Trophoblast cell (in vitro differentiated cells and primary cell): ENCODE measurements around the gene PPP6R2.
"Not testable (repeated sequence)": the region's sequence is repeated elsewhere in the genome, so short reads cannot be mapped to it uniquely, and the experiment has no call there.

Experiments
- DNase-seq, 2 donors: peaks; one replicate each; pipeline ENCODE4 v3.0.0-alpha.2; 2016
- H2AFZ ChIP-seq: 2 replicates; pipeline ENCODE4 v1.6.1; 2013; ENCODE audit warnings: low read length, moderate library complexity, mild to moderate bottlenecking; ENCODE audit not compliant: insufficient read depth, poor library complexity
- H2AK5ac ChIP-seq: 2 replicates; pipeline ENCODE4 v1.6.1; 2013; ENCODE audit warnings: mild to moderate bottlenecking, low read length
- H2BK120ac ChIP-seq: 2 replicates; pipeline ENCODE4 v1.6.1; 2013; ENCODE audit warnings: low read length, mild to moderate bottlenecking, moderate library complexity; ENCODE audit not compliant: insufficient read depth, poor library complexity
- H2BK12ac ChIP-seq: 2 replicates; pipeline ENCODE4 v1.6.1; 2013; ENCODE audit warnings: mild to moderate bottlenecking, low read length, moderate library complexity
- H2BK5ac ChIP-seq: 2 replicates; pipeline ENCODE4 v1.6.1; 2013; ENCODE audit warnings: low read length, low read depth, moderate library complexity, mild to moderate bottlenecking; ENCODE audit not compliant: poor library complexity
- H3K14ac ChIP-seq: 2 replicates; pipeline ENCODE4 v1.6.1; 2013; ENCODE audit warnings: mild to moderate bottlenecking, low read length
- H3K18ac ChIP-seq: 2 replicates; pipeline ENCODE4 v1.6.1; 2013; ENCODE audit warnings: mild to moderate bottlenecking, low read length
- H3K23ac ChIP-seq: 2 replicates; pipeline ENCODE4 v1.6.1; 2013; ENCODE audit warnings: low read length
- H3K27ac ChIP-seq: 2 replicates; pipeline ENCODE4 v1.5.1; 2013; ENCODE audit warnings: low read depth, mild to moderate bottlenecking, inconsistent platforms, low read length, moderate library complexity
- H3K27me3 ChIP-seq: 2 replicates; pipeline ENCODE4 v1.6.1; 2013; ENCODE audit warnings: inconsistent platforms, mild to moderate bottlenecking, low read length, moderate library complexity; ENCODE audit not compliant: insufficient read depth
- H3K36me3 ChIP-seq, 2 experiments: 1 replicate in 1 of 2; 2 replicates in 1 of 2; pipeline ENCODE4 v1.6.1; 2013; ENCODE audit warnings: low read length in 2 of 2, mild to moderate bottlenecking in 2 of 2, moderate library complexity in 1 of 2; ENCODE audit not compliant: insufficient read depth in 2 of 2, control insufficient read depth in 1 of 2
- H3K4ac ChIP-seq: 2 replicates; pipeline ENCODE4 v1.6.1; 2013; ENCODE audit warnings: low read depth, mild to moderate bottlenecking, low read length, moderate library complexity
- H3K4me1 ChIP-seq, 2 experiments: 1 replicate in 1 of 2; 2 replicates in 1 of 2; pipeline ENCODE4 v1.6.1; 2013; ENCODE audit warnings: low read length in 2 of 2, mild to moderate bottlenecking in 2 of 2, moderate library complexity in 1 of 2; ENCODE audit not compliant: insufficient read depth in 2 of 2, control insufficient read depth in 1 of 2
- H3K4me2 ChIP-seq: 2 replicates; pipeline ENCODE4 v1.6.1; 2013; ENCODE audit warnings: inconsistent platforms, mild to moderate bottlenecking, low read length, moderate library complexity
- H3K4me3 ChIP-seq: 2 replicates; pipeline ENCODE4 v1.5.1; 2013; ENCODE audit warnings: mild to moderate bottlenecking, low read depth, low read length, inconsistent platforms
- H3K79me1 ChIP-seq: one replicate; pipeline ENCODE4 v1.6.1; 2013; ENCODE audit warnings: low read length
- H3K79me2 ChIP-seq: 2 replicates; pipeline ENCODE4 v1.6.1; 2013; ENCODE audit warnings: low read length, mild to moderate bottlenecking; ENCODE audit not compliant: control insufficient read depth, insufficient read depth, poor library complexity
- H3K9ac ChIP-seq: 2 replicates; pipeline ENCODE4 v1.6.1; 2013; ENCODE audit warnings: mild to moderate bottlenecking, low read length
- H3K9me3 ChIP-seq: 2 replicates; pipeline ENCODE4 v1.6.1; 2013; ENCODE audit warnings: low read depth, mild to moderate bottlenecking, control low read depth, inconsistent platforms, low read length; ENCODE audit not compliant: insufficient read depth
- H4K12ac ChIP-seq: 2 replicates; pipeline ENCODE4 v1.6.1; 2013; ENCODE audit warnings: low read depth, mild to moderate bottlenecking, low read length, moderate library complexity
- H4K8ac ChIP-seq: 2 replicates; pipeline ENCODE4 v1.6.1; 2013; ENCODE audit warnings: low read depth, mild to moderate bottlenecking, low read length, moderate library complexity
- H4K91ac ChIP-seq: one replicate; pipeline ENCODE4 v1.6.1; 2013; ENCODE audit warnings: low read depth, mild to moderate bottlenecking, low read length, moderate library complexity
- WGBS: extraction: QIAGEN DNeasy Blood & Tissue Kit; methylation state at CpG from one replicate; pipeline ENCODE4 v1.1.7; 2013; ENCODE audit warnings: missing lambda C conversion rate; ENCODE audit not compliant: insufficient read length, insufficient coverage; ENCODE audit errors: extremely low coverage; 5-methylcytosine and 5-hydroxymethylcytosine counted together

PPP6R2 gene

DNA sequence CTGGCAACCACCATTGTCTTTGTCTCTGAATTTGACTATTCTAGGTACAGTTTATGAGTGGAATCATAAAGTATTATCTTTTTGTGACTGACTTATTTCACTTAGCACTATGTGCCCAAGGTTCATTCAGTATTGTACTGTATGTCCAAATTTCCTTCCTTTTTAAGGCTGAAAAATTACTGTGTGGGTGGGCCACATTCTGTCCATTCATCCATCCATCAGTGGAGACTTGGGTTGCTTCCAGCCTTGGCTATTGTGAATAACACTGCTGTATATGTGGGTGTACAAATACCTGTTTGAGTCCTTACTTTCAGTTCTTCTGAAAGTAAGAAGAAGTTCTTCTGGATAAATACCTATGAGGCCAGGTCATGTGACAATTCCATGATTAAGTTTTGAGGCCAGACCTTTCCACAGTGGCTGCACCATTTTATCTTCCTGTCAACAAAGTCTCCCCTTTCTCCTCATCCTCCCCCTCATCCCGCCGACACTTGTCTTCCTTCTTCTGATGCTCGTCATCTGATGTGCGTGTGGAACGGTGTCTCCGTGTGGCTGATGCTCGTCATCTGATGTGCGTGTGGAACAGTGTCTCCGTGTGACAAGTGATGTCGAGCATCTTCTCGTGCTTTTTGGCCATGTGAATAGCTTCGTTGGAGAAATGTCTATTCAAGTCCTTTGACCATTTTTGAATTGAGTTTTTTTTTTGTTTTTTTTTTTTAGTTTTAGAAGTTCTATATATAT is 82.2 kb downstream of the PPP6R2 start:
- no peaks in the 10 kb centered on the region for H3K79me1 ChIP-seq
- no peak overlapping the region for H3K9ac ChIP-seq
- no CpG with 5 or more reads among the region's 12 CpGs for WGBS
- H2BK120ac ChIP-seq, result no peak overlapping the region
- H3K4me3 ChIP-seq, result no peak overlapping the region
- H4K91ac ChIP-seq, result no peak overlapping the region
- H3K27me3 ChIP-seq, result no peaks in the 10 kb centered on the region
- no peak overlapping the region for H4K8ac ChIP-seq
- H3K4me1 ChIP-seq, result no peaks in the 10 kb centered on the region
- DNase-seq, result no peak
- H2BK12ac ChIP-seq, result no peak overlapping the region
- H3K4me2 ChIP-seq, result no peak overlapping the region
- no peak overlapping the region for H3K4ac ChIP-seq
- no peak overlapping the region for H3K14ac ChIP-seq
- no peak overlapping the region for H3K18ac ChIP-seq
- no peak overlapping the region for H2BK5ac ChIP-seq
- peaks cover 38 to 47% of the 10 kb centered on the region in 2 experiments for H3K36me3 ChIP-seq
- no peak overlapping the region for H4K12ac ChIP-seq
- H2AK5ac ChIP-seq, result no peak overlapping the region
- no peak overlapping the region for H3K23ac ChIP-seq
- H3K9me3 ChIP-seq, result peaks cover 6% of the 10 kb centered on the region
- no peak overlapping the region for H2AFZ ChIP-seq
- H3K79me2 ChIP-seq, result no peaks in the 10 kb centered on the region
- no peak overlapping the region for H3K27ac ChIP-seq

DNA sequence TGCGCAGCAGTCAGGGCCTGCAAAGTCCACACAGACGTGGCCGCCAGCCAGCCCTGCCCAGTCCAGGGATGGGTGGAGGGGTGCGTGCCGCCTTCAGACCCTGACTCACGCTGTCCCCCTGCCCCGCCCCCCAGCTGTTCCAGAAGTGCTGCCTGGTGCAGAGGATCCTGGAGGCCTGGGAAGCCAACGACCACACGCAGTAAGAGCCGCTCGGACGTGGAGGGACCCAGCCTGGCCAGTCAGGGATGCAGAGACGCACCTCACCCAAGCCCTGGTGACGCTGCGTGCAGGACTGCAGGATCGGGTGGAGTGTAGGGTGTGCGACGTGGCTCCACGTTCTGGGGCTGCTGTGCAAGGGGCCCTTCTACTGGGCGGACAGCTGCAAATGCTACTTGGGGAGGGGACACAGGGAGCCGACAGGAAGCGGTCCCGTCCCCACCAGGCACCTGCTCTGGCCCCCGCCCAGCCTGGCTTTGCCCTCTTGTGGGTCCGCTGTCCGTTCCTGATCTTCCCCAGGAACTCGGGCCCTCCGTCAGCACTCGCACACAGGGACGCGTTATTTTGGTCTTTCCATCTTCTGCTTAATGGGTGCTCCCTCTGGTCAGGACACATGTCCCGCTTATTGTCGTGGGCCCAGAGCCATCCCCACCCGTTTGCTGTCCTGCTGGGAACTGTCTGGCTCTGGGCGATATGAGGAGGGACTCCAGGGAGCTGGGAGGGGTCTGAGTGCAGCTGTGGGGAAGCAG is 89.2 kb downstream of the PPP6R2 start:
- no CpG with 5 or more reads among the region's 35 CpGs for WGBS

DNA sequence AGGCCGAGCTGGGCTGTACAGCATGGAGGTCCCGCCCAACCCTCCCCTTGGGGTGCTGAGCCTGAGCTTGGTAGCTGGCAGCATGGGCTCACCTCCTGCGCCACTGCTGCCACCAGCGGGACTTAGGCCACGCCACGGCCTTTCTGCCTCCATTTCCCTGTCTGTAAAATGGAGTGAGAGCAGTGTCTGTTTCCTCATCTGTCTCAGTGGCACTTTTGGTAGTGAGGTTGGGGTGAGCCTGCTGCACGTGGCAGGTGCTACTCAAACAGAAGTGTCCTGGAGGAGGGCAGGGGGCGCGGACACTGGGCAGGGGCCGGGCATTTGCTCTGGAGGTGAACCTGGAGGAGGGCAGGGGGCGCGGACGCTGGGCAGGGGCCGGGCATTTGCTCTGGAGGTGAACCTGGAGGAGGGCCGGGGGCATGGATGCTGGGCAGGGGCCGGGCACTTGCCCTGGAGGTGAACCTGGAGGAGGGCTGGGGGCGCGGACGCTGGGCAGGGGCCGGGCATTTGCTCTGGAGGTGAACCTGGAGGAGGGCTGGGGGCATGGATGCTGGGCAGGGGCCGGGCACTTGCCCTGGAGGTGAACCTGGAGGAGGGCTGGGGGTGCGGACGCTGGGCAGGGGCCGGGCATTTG is 89.9 kb downstream of the PPP6R2 start:
- not testable (repeated sequence) for H2BK120ac ChIP-seq, H3K4me2 ChIP-seq, H3K4me3 ChIP-seq, DNase-seq, H3K9me3 ChIP-seq, H3K27me3 ChIP-seq, H3K79me1 ChIP-seq, H3K79me2 ChIP-seq, H3K23ac ChIP-seq, H3K4me1 ChIP-seq, H3K14ac ChIP-seq, H3K4ac ChIP-seq, H3K27ac ChIP-seq, H4K91ac ChIP-seq, H3K9ac ChIP-seq, H2BK12ac ChIP-seq, H3K18ac ChIP-seq, H4K12ac ChIP-seq, H4K8ac ChIP-seq, H2AFZ ChIP-seq, H2BK5ac ChIP-seq, H2AK5ac ChIP-seq
- whole genome bisulfite sequencing, result no CpG with 5 or more reads among the region's 24 CpGs
- H3K36me3 ChIP-seq, result peaks cover 62 to 63% of the 10 kb centered on the region in 2 experiments

More for the DNA sequence above, 89.2 kb downstream of the PPP6R2 start:
- Histone ChIP-seq H3K14ac (no peak overlapping the region), H3K4me1 (no peaks in the 10 kb centered on the region), H3K4ac (no peak overlapping the region), H2AFZ (no peak overlapping the region), H2AK5ac (no peak overlapping the region), H3K9ac (no peak overlapping the region), H4K91ac (no peak overlapping the region), H4K8ac (no peak overlapping the region), H2BK120ac (no peak overlapping the region), H3K79me1 (no peaks in the 10 kb centered on the region), H3K27ac (no peak overlapping the region), H4K12ac (no peak overlapping the region), H3K18ac (no peak overlapping the region), H3K79me2 (no peaks in the 10 kb centered on the region), H3K36me3 (peaks cover 56% of the 10 kb centered on the region in 2 experiments), H3K4me3 (no peak overlapping the region), H2BK12ac (no peak overlapping the region), H3K9me3 (peaks cover 1% of the 10 kb centered on the region), H3K23ac (no peak overlapping the region), H2BK5ac (no peak overlapping the region), H3K4me2 (no peak overlapping the region), H3K27me3 (no peaks in the 10 kb centered on the region)
- DNase-seq, result no peak

DNA sequence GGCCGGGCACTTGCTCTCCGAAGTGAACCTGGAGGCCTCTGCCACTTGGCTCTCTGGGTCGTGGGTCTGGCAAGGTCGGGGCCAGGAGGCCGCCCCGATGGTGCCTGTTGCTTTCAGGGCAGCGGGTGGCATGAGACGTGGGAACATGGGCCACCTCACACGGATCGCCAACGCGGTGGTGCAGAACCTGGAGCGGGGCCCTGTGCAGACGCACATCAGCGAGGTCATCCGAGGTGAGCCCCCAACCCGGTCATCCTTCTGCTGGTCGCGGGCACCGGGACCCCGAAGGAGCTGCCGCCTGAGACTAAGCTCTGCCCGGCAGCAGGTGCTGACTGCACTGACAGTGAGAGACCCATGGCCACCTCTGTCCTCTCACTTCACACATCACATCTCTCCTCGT is 91.7 kb downstream of the PPP6R2 start:
- no CpG with 5 or more reads among the region's 24 CpGs for WGBS
- Histone ChIP-seq H2BK12ac (no peak overlapping the region), H4K12ac (no peak overlapping the region)

More for the DNA sequence above, 91.7 kb downstream of the PPP6R2 start:
- Histone ChIP-seq H3K9me3 (peaks cover 1% of the 10 kb centered on the region), H3K4me1 (no peaks in the 10 kb centered on the region), H2BK5ac (no peak overlapping the region), H3K18ac (no peak overlapping the region), H3K27me3 (no peaks in the 10 kb centered on the region), H3K9ac (no peak overlapping the region), H2BK120ac (no peak overlapping the region), H3K27ac (no peak overlapping the region), H4K8ac (no peak overlapping the region), H2AK5ac (no peak overlapping the region), H3K79me1 (no peaks in the 10 kb centered on the region), H3K4me3 (no peak overlapping the region), H3K23ac (no peak overlapping the region), H2AFZ (no peak overlapping the region), H3K36me3 (peaks cover 77 to 79% of the 10 kb centered on the region in 2 experiments), H3K79me2 (no peaks in the 10 kb centered on the region), H4K91ac (no peak overlapping the region), H3K4me2 (no peak overlapping the region), H3K4ac (no peak overlapping the region), H3K14ac (no peak overlapping the region)
- DNase-seq, result no peak
